K562 (cell line): ENCODE results near the gene MRPL4. TPM values are rescaled to one million over a fixed set of nuclear protein-coding genes. Genes with fewer than 3 reads are reported as not detected.
A peak's percentile ranks its signal among the peaks of the same experiment; 100 is the strongest.

Source experiments
- ATAC-seq: fragments of 200-7000 bp; cut with Tn5 transposase; 3 replicates; pipeline ENCODE4 v1.9.1; 2020; ENCODE audit warnings: moderate library complexity
- BruUV-seq: library from RNA; stranded (reverse); fragments of 400-500 nt; replicated peaks from 2 replicates; lab custom pipeline; 2021; lab: Mats Ljungman, UMichigan
- CTCF ChIA-PET: fragments of 300-600 bp; formaldehyde crosslinking; extraction: SDS; loops from one replicate; lab custom pipeline; 2021; ENCODE audit warnings: low intra/inter-chr PET ratio; lab: Yijun Ruan, JAX
- POLR2A ChIA-PET: fragments of 300-600, 350-650 bp; sonication (Branson Sonifier 250); formaldehyde crosslinking; extraction: SDS; loops from one replicate; lab custom pipeline; 2021; ENCODE audit warnings: antibody characterized with exemption, inconsistent platforms; lab: Yijun Ruan, JAX
- DNase-seq, 4 experiments: peaks; one replicate each; pipeline versions ENCODE4 v3.0.0 to v3.0.0-alpha.2; 2011 to 2018; ENCODE audit warnings: low spot score in 3 of 4, mixed read lengths in 3 of 4; ENCODE audit errors: extremely low read depth in 1 of 4
- FAIRE-seq: peaks from 2 replicates; lab custom pipeline; 2011; peaks lifted over from hg19 to GRCh38; lab: Jason Lieb, UNC
- H2AFZ ChIP-seq: 2 replicates; pipeline ENCODE4 v1.6.0; 2011; ENCODE audit warnings: low read depth, low read length, control low read depth, inconsistent platforms
- H3K27ac ChIP-seq: fragments of 200-600 bp; 3 replicates; pipeline ENCODE4 v1.8.0; 2011; ENCODE audit warnings: low read depth, mild to moderate bottlenecking, control low read depth, inconsistent platforms, low read length, moderate library complexity, mixed read lengths; ENCODE audit errors: extremely low read depth
- H3K27me3 ChIP-seq, 2 experiments: fragments of 300-600 bp in 1 of 2; 2 replicates in 1 of 2; 3 replicates in 1 of 2; pipeline versions ENCODE4 v1.6.0 to v1.8.0; 2011; ENCODE audit warnings: inconsistent platforms in 2 of 2, low read length in 2 of 2, mild to moderate bottlenecking in 1 of 2, mixed read lengths in 1 of 2, moderate library complexity in 1 of 2; ENCODE audit not compliant: control insufficient read depth in 2 of 2, insufficient read depth in 2 of 2
- H3K36me3 ChIP-seq: fragments of 300-600 bp; 3 replicates; pipeline ENCODE4 v1.8.0; 2011; ENCODE audit warnings: mild to moderate bottlenecking, low read length, inconsistent platforms; ENCODE audit not compliant: control insufficient read depth, insufficient read depth
- H3K4me1 ChIP-seq, 2 experiments: fragments of 200-600 bp in 1 of 2; replicated peaks in 1 of 2; 2 replicates in 1 of 2; 3 replicates in 1 of 2; pipeline versions ENCODE4 v1.5.1 to v1.8.0; 2011; ENCODE audit warnings: inconsistent platforms in 2 of 2, low read length in 2 of 2, mild to moderate bottlenecking in 1 of 2, mixed read lengths in 1 of 2, moderate library complexity in 1 of 2; ENCODE audit not compliant: control insufficient read depth in 2 of 2, insufficient read depth in 2 of 2
- H3K4me2 ChIP-seq: 2 replicates; pipeline ENCODE4 v1.6.1; 2011; ENCODE audit warnings: low read length, control low read depth, inconsistent platforms, mixed read lengths; ENCODE audit not compliant: insufficient read depth
- H3K4me3 ChIP-seq: fragments of 200-600 bp; sonication (generic), shearing (Covaris generic); 2 replicates; pipeline ENCODE4 v1.5.1; 2016; ENCODE audit warnings: control low read depth, inconsistent platforms
- H3K79me2 ChIP-seq: fragments of 200-600 bp; 3 replicates; pipeline ENCODE4 v1.8.0; 2011; ENCODE audit warnings: low read length, inconsistent platforms; ENCODE audit not compliant: control insufficient read depth, insufficient read depth
- H3K9ac ChIP-seq, 2 experiments: 2 replicates each; pipeline versions ENCODE4 v1.6.0 to v1.6.1; 2011; ENCODE audit warnings: low read depth in 2 of 2, low read length in 2 of 2, control low read depth in 1 of 2, inconsistent platforms in 1 of 2, mild to moderate bottlenecking in 1 of 2, mixed read lengths in 1 of 2; ENCODE audit not compliant: insufficient read depth in 1 of 2
- H3K9me1 ChIP-seq: one replicate; pipeline ENCODE4 v1.6.0; 2011; ENCODE audit warnings: inconsistent platforms, mild to moderate bottlenecking, low read length, moderate library complexity; ENCODE audit not compliant: control insufficient read depth, insufficient read depth
- H3K9me3 ChIP-seq: replicated peaks from 2 replicates; pipeline ENCODE4 v1.5.1; 2011; ENCODE audit warnings: low read depth, low read length, inconsistent platforms; ENCODE audit not compliant: control insufficient read depth, insufficient read depth
- H4K20me1 ChIP-seq: replicated peaks from 2 replicates; pipeline ENCODE4 v1.6.1; 2011; ENCODE audit warnings: low read length, inconsistent platforms, mixed read lengths; ENCODE audit not compliant: control insufficient read depth, insufficient read depth
- ARID3B ChIP-seq: fragments of 250-450 bp; sonication (Bioruptor Pico); IDR thresholded peaks from 2 replicates; pipeline ENCODE4 v1.4.0; 2020; ENCODE audit warnings: borderline replicate concordance
- ATF1 ChIP-seq, 2 experiments: fragments of 450-650 bp in 1 of 2; IDR thresholded peaks; 2 replicates each; pipeline ENCODE4 v1.6.1; 2016; ENCODE audit warnings: missing compliant biosample characterization in 1 of 2, missing genetic modification characterization in 1 of 2
- CCNT2 ChIP-seq: IDR thresholded peaks from 2 replicates; pipeline ENCODE4 v1.6.1; 2011; ENCODE audit warnings: borderline replicate concordance, low read depth, mild to moderate bottlenecking, moderate library complexity, mixed read lengths, low read length; ENCODE audit not compliant: insufficient read length; ENCODE audit errors: extremely low read depth
- CHD4 ChIP-seq: fragments of 200-600 bp; sonication (generic); IDR thresholded peaks from 3 replicates; pipeline ENCODE4 v1.6.1; 2012; ENCODE audit warnings: low read depth, mild to moderate bottlenecking, mixed read lengths, low read length, inconsistent platforms; ENCODE audit not compliant: insufficient read depth, insufficient replicate concordance, poor library complexity, severe bottlenecking
- CTCF ChIP-seq, 3 experiments: IDR thresholded peaks in 2 of 3; conservative IDR thresholded peaks in 1 of 3; 2 replicates each; pipeline ENCODE4 v1.5.1; 2011 to 2012; ENCODE audit warnings: low read length in 3 of 3, mild to moderate bottlenecking in 3 of 3, control low read depth in 2 of 3, improper control_type of control experiment in 1 of 3, inconsistent platforms in 1 of 3, low read depth in 1 of 3, mixed read lengths in 1 of 3, moderate library complexity in 1 of 3; ENCODE audit not compliant: insufficient read depth in 2 of 3
- DPF2 ChIP-seq: fragments of 450-650 bp; IDR thresholded peaks from 2 replicates; pipeline ENCODE4 v1.6.1; 2016
- NFYB ChIP-seq: IDR thresholded peaks from 2 replicates; pipeline ENCODE4 v1.6.1; 2011; ENCODE audit warnings: mild to moderate bottlenecking, moderate library complexity; ENCODE audit not compliant: insufficient read length; ENCODE audit errors: extremely low read depth
- RBFOX2 ChIP-seq: fragments of 200-400 bp; formaldehyde crosslinking; IDR thresholded peaks from 2 replicates; pipeline ENCODE4 v1.6.1; 2017; ENCODE audit warnings: low read depth, mild to moderate bottlenecking, low read length, moderate library complexity
- ZNF12 ChIP-seq: sonication (generic); formaldehyde crosslinking; IDR thresholded peaks from 2 replicates; pipeline ENCODE4 v1.4.0; 2020; ENCODE audit warnings: mild to moderate bottlenecking, missing genetic modification reagents
- ZNF507 ChIP-seq: conservative IDR thresholded peaks from 2 replicates; pipeline ENCODE4 v1.6.1; 2017; ENCODE audit warnings: missing genetic modification characterization, missing compliant biosample characterization
- ZNF717 ChIP-seq: fragments of 250-450 bp; sonication (Bioruptor Pico); IDR thresholded peaks from 2 replicates; pipeline ENCODE4 v1.5.0; 2021
- WGBS: fragments of 100-300 bp; shearing (Covaris generic); methylation state at CpG from one replicate; pipeline ENCODE4 v1.1.6; 2016; ENCODE audit warnings: low coverage, mixed read lengths; ENCODE audit not compliant: insufficient coverage; ENCODE audit errors: missing lambda C conversion rate; 5-methylcytosine and 5-hydroxymethylcytosine counted together
- in situ Hi-C: fragments of 300-500 bp; cut with MboI; formaldehyde crosslinking; loops from 4 replicates; pipeline ENCODE4 v1.15.0; 2018; ENCODE audit warnings: inconsistent platforms, mixed read lengths
- intact Hi-C: fragments of 100-400 bp; cut with micrococcal nuclease; formaldehyde crosslinking; loops from 2 replicates; pipeline ENCODE4 v1.14.2; 2022
- polyA plus RNA-seq, 8 experiments: library from polyadenylated mRNA; depleted of rRNA in 4 of 8; stranded (reverse) in 5 of 8; unstranded in 3 of 8; fragments of >200 nt; fragmentation: Nextera tagmentation in 2 of 8; fragmentation: Illumina TruSeq in 1 of 8; extraction: Ambion mirVana in 2 of 8; extraction: Trizol in 1 of 8; gene quantifications; 2 replicates each; pipeline versions ENCODE4 v1.2.1 to v1.2.3, GENCODE V29; 2011 to 2014; ENCODE audit warnings: inconsistent platforms in 1 of 8, missing spikeins in 1 of 8
- total RNA-seq, 7 experiments: library from RNA; depleted of rRNA in 6 of 7; stranded (reverse); fragments of >200 nt in 6 of 7; fragmentation: Illumina TruSeq in 2 of 7; extraction: Trizol in 2 of 7; gene quantifications; 2 replicates each; pipeline versions ENCODE4 v1.2.1 to v1.2.3, GENCODE V29; 2011 to 2021; ENCODE audit warnings: low replicate concordance in 1 of 7
- TF ChIP-seq, protein P1 (sequence below): fragments of 250-450 bp; sonication (Bioruptor Pico); IDR thresholded peaks from 2 replicates; pipeline ENCODE4 v1.8.0; 2022; ENCODE audit warnings: moderate library complexity, mild to moderate bottlenecking, inconsistent platforms

Gene MRPL4
- total and polyA plus RNA-seq, 9 of the 15 experiments (the other 6 are each of a cell fraction or from before 2014, with no cell fraction given), result 1.4 to 239 (median 64.9) TPM

- TF ChIP-seq, protein P1, sequence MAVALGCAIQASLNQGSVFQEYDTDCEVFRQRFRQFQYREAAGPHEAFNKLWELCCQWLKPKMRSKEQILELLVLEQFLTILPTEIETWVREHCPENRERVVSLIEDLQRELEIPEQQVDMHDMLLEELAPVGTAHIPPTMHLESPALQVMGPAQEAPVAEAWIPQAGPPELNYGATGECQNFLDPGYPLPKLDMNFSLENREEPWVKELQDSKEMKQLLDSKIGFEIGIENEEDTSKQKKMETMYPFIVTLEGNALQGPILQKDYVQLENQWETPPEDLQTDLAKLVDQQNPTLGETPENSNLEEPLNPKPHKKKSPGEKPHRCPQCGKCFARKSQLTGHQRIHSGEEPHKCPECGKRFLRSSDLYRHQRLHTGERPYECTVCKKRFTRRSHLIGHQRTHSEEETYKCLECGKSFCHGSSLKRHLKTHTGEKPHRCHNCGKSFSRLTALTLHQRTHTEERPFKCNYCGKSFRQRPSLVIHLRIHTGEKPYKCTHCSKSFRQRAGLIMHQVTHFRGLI (CRISPR knock-in tag), result 0 out of 2 replicates have a peak, but pooled peaks have one; percentile 20
- TF ChIP-seq ZNF12 (CRISPR knock-in tag), result 0 out of 2 replicates have a peak, but pooled peaks have one; percentile 63
- peak; percentile 43 for TF ChIP-seq RBFOX2
- TF ChIP-seq CCNT2, result peak; percentile 18
Observed at GRCh38 chr19:10270180-10270615, 18.2 kb downstream of the MRPL4 start (continued).

GRCh38 chr19:10270616-10271394 is 18.8 kb downstream of the MRPL4 start, which contains the start of gene ICAM1:
Gene ICAM1, plus strand, starts transcription at chr19:10271120. Its CDS starts 40 bp downstream, at chr19:10271160.
- ChIA-PET POLR2A (interaction anchor here (0.6 to 3.7 kb wide), 22 partner anchors 8 to 385 kb away, joined by 3 to 74 read pairs (median 4); partner anchors contain the start of genes FDX2, ICAM4, ICAM5 and PPAN), CTCF (interaction anchor here (3.9 kb wide), 1 partner anchor 118 kb away, joined by 77 read pairs; no protein-coding TSS in a partner anchor)
- Histone ChIP-seq H3K9ac (peak within 1 kb of the TSS; percentile 73 to 93), H2AFZ (peak within 1 kb of the TSS; percentile 91), H3K4me1 (peaks cover 16 to 33% of the 10 kb centered on the region in 2 experiments; a peak in 4 of 5 replicates), H3K36me3 (peaks cover 26% of the 10 kb centered on the region; the same call in 2 of the 3 replicates), H4K20me1 (no peaks in the 10 kb centered on the region), H3K27ac (peak within 1 kb of the TSS; percentile 81), H3K4me3 (peak within 1 kb of the TSS; percentile 48), H3K9me1 (no peaks in the 10 kb centered on the region), H3K4me2 (peak within 1 kb of the TSS; percentile 76), H3K27me3 (no peaks in the 10 kb centered on the region), H3K9me3 (no peaks in the 10 kb centered on the region), H3K79me2 (peaks cover 30% of the 10 kb centered on the region)
- intact Hi-C loops, result loop anchor here (1.0 to 2.0 kb wide), 3 partner anchors 18 to 110 kb away; partner anchors contain the start of genes ICAM5, RAVER1 and TYK2
- FAIRE-seq, result peak; percentile 92
- in situ Hi-C loops, result loop anchor here (5.0 kb wide), 1 partner anchor 116 kb away; no protein-coding TSS in a partner anchor
- peak; percentile 71 to 92 (median 80) for DNase-seq
- BruUV-seq, result TSS peak; percentile 97
- 1% methylated on average over 51 of the region's 51 CpGs for WGBS
- peak; percentile 88 for ATAC-seq
- TF ChIP-seq CHD4 (no peak), ATF1 (CRISPR knock-in tag; IDR thresholded peaks at IDR 0.05) (no peak), ATF1 (tag; IDR thresholded peaks at IDR 0.05) (peak; percentile 70), ZNF717 (CRISPR knock-in tag) (no peak), DPF2 (peak; percentile 19; the same call in 1 of the 2 replicates), ZNF507 (no peak), NFYB (no peak), ARID3B (CRISPR knock-in tag) (no peak), CTCF (IDR thresholded peaks at IDR 0.05 in 2 of 3, conservative IDR thresholded peaks at IDR 0.05 in 1 of 3; ENCODE audit: insufficient read depth in 2 of 3, low read depth in 1 of 3, low read length in 3 of 3) (peak in 2 of 3 experiments; percentile 30 to 32; a peak in 2 of 6 replicates)
